ENCODE results near the gene COA1.

Gene COA1

GRCh38 chr7:43768887-43769272, 39.6 kb upstream of the COA1 start:
- Histone ChIP-seq H3K18ac (ENCODE audit: low read depth in 1 of 2, low read length in 2 of 2) (no peak overlapping the region), H3K36me3 (ENCODE audit: control insufficient read depth in 1 of 2, insufficient read depth in 2 of 2, low read depth in 1 of 2, low read length in 2 of 2) (peaks cover 20 to 41% of the 10 kb centered on the region in 2 experiments), H2AFZ (ENCODE audit: low read depth, low read length) (no peak overlapping the region), H3K9ac (ENCODE audit: low read length) (no peak overlapping the region), H3K4ac (ENCODE audit: low read depth in 1 of 2, low read length in 2 of 2) (no peak overlapping the region), H3K23ac (ENCODE audit: low read length in 2 of 2) (no peak overlapping the region), H3K4me2 (ENCODE audit: low read length, poor library complexity, severe bottlenecking) (no peak overlapping the region), H2BK15ac (ENCODE audit: low read depth, poor library complexity, severe bottlenecking) (no peak overlapping the region), H2BK12ac (ENCODE audit: low read length in 2 of 2) (no peak overlapping the region), H3K27me3 (ENCODE audit: control insufficient read depth in 1 of 2, insufficient read depth in 1 of 2, low read length in 2 of 2) (no peaks in the 10 kb centered on the region), H2AK5ac (ENCODE audit: low read length, severe bottlenecking) (no peak overlapping the region), H2BK120ac (ENCODE audit: low read depth, low read length) (no peak overlapping the region), H3K4me1 (ENCODE audit: control insufficient read depth, insufficient read depth, low read depth, low read length) (peaks cover 12% of the 10 kb centered on the region), H4K8ac (ENCODE audit: low read length) (no peak overlapping the region), H3K27ac (ENCODE audit: low read length, poor library complexity, severe bottlenecking) (no peak overlapping the region), H3K9me3 (ENCODE audit: control insufficient read depth, low read length) (no peaks in the 10 kb centered on the region), H2BK5ac (ENCODE audit: low read depth, low read length, poor library complexity, severe bottlenecking) (no peak overlapping the region), H4K91ac (ENCODE audit: low read length) (no peak overlapping the region), H3K14ac (ENCODE audit: low read length in 2 of 2) (no peak overlapping the region), H3K79me1 (replicated peaks; ENCODE audit: low read length, poor library complexity, severe bottlenecking) (peaks cover 28% of the 10 kb centered on the region), H3K4me3 (ENCODE audit: insufficient read depth in 1 of 2, low read depth in 1 of 2, low read length in 2 of 2) (no peak overlapping the region)
- 78% methylated on average over 3 of the region's 4 CpGs for WGBS
- no peak for DNase-seq

GRCh38 chr7:43768201-43768886, 39.0 kb upstream of the COA1 start:
- Histone ChIP-seq H3K36me3 (ENCODE audit: control insufficient read depth in 1 of 2, insufficient read depth in 2 of 2, low read depth in 1 of 2, low read length in 2 of 2) (peaks cover 20 to 42% of the 10 kb centered on the region in 2 experiments), H3K9ac (ENCODE audit: low read length) (no peak overlapping the region), H3K4me2 (ENCODE audit: low read length, poor library complexity, severe bottlenecking) (no peak overlapping the region), H3K9me3 (ENCODE audit: control insufficient read depth, low read length) (no peaks in the 10 kb centered on the region), H2BK15ac (ENCODE audit: low read depth, poor library complexity, severe bottlenecking) (no peak overlapping the region), H3K79me1 (replicated peaks; ENCODE audit: low read length, poor library complexity, severe bottlenecking) (peaks cover 29% of the 10 kb centered on the region), H3K4me1 (ENCODE audit: control insufficient read depth, insufficient read depth, low read depth, low read length) (peaks cover 12% of the 10 kb centered on the region), H3K23ac (ENCODE audit: low read length in 2 of 2) (no peak overlapping the region), H3K27me3 (ENCODE audit: control insufficient read depth in 1 of 2, insufficient read depth in 1 of 2, low read length in 2 of 2) (no peaks in the 10 kb centered on the region), H4K8ac (ENCODE audit: low read length) (no peak overlapping the region), H3K18ac (ENCODE audit: low read depth in 1 of 2, low read length in 2 of 2) (no peak overlapping the region), H2BK120ac (ENCODE audit: low read depth, low read length) (no peak overlapping the region), H2AFZ (ENCODE audit: low read depth, low read length) (no peak overlapping the region), H3K14ac (ENCODE audit: low read length in 2 of 2) (no peak overlapping the region), H3K4me3 (ENCODE audit: insufficient read depth in 1 of 2, low read depth in 1 of 2, low read length in 2 of 2) (no peak overlapping the region), H2AK5ac (ENCODE audit: low read length, severe bottlenecking) (no peak overlapping the region), H3K27ac (ENCODE audit: low read length, poor library complexity, severe bottlenecking) (no peak overlapping the region), H2BK12ac (ENCODE audit: low read length in 2 of 2) (no peak overlapping the region), H3K4ac (ENCODE audit: low read depth in 1 of 2, low read length in 2 of 2) (no peak overlapping the region), H2BK5ac (ENCODE audit: low read depth, low read length, poor library complexity, severe bottlenecking) (no peak overlapping the region), H4K91ac (ENCODE audit: low read length) (no peak overlapping the region)
- no peak for DNase-seq
- WGBS = 76% methylated on average over 6 of the region's 9 CpGs

- H3K27ac ChIP-seq (ENCODE audit: low read length, poor library complexity, severe bottlenecking) = no peak overlapping the region
- no peak overlapping the region for H2BK5ac ChIP-seq (ENCODE audit: low read depth, low read length, poor library complexity, severe bottlenecking)
- H3K27me3 ChIP-seq (ENCODE audit: control insufficient read depth in 1 of 2, insufficient read depth in 1 of 2, low read length in 2 of 2) = no peaks in the 10 kb centered on the region
- no peak overlapping the region for H3K9ac ChIP-seq (ENCODE audit: low read length)
- no peak overlapping the region for H2BK120ac ChIP-seq (ENCODE audit: low read depth, low read length)
- peaks cover 19 to 42% of the 10 kb centered on the region in 2 experiments for H3K36me3 ChIP-seq (ENCODE audit: control insufficient read depth in 1 of 2, insufficient read depth in 2 of 2, low read depth in 1 of 2, low read length in 2 of 2)
- H3K4ac ChIP-seq (ENCODE audit: low read depth in 1 of 2, low read length in 2 of 2) = no peak overlapping the region
- H3K18ac ChIP-seq (ENCODE audit: low read depth in 1 of 2, low read length in 2 of 2) = no peak overlapping the region
- H2AFZ ChIP-seq (ENCODE audit: low read depth, low read length) = no peak overlapping the region
- H3K23ac ChIP-seq (ENCODE audit: low read length in 2 of 2) = no peak overlapping the region
- H2AK5ac ChIP-seq (ENCODE audit: low read length, severe bottlenecking) = no peak overlapping the region
- H3K4me2 ChIP-seq (ENCODE audit: low read length, poor library complexity, severe bottlenecking) = no peak overlapping the region
- H2BK15ac ChIP-seq (ENCODE audit: low read depth, poor library complexity, severe bottlenecking) = no peak overlapping the region
- 98% methylated on average over 8 of the region's 8 CpGs for WGBS
- H3K79me1 ChIP-seq (replicated peaks; ENCODE audit: low read length, poor library complexity, severe bottlenecking) = peaks cover 35% of the 10 kb centered on the region
- no peak overlapping the region for H2BK12ac ChIP-seq (ENCODE audit: low read length in 2 of 2)
- no peak for DNase-seq
- H3K4me1 ChIP-seq (ENCODE audit: control insufficient read depth, insufficient read depth, low read depth, low read length) = peaks cover 15% of the 10 kb centered on the region
- no peak overlapping the region for H4K8ac ChIP-seq (ENCODE audit: low read length)
- H3K14ac ChIP-seq (ENCODE audit: low read length in 2 of 2) = no peak overlapping the region
- H3K9me3 ChIP-seq (ENCODE audit: control insufficient read depth, low read length) = no peaks in the 10 kb centered on the region
- H4K91ac ChIP-seq (ENCODE audit: low read length) = no peak overlapping the region
- no peak overlapping the region for H3K4me3 ChIP-seq (ENCODE audit: insufficient read depth in 1 of 2, low read depth in 1 of 2, low read length in 2 of 2)
Observed at GRCh38 chr7:43767311-43767710, 38.0 kb upstream of the COA1 start.

- H2BK12ac ChIP-seq (ENCODE audit: low read length in 2 of 2) = peak overlapping the region in 1 of 2 experiments; percentile 3
- H3K4me1 ChIP-seq (ENCODE audit: control insufficient read depth, insufficient read depth, low read depth, low read length) = peaks cover 17% of the 10 kb centered on the region
- H3K4ac ChIP-seq (ENCODE audit: low read depth in 1 of 2, low read length in 2 of 2) = no peak overlapping the region
- H2BK120ac ChIP-seq (ENCODE audit: low read depth, low read length) = no peak overlapping the region
- H4K91ac ChIP-seq (ENCODE audit: low read length) = no peak overlapping the region
- H3K9ac ChIP-seq (ENCODE audit: low read length) = no peak overlapping the region
- no peak for DNase-seq
- H3K36me3 ChIP-seq (ENCODE audit: control insufficient read depth in 1 of 2, insufficient read depth in 2 of 2, low read depth in 1 of 2, low read length in 2 of 2) = peaks cover 12 to 34% of the 10 kb centered on the region in 2 experiments
- H3K4me3 ChIP-seq (ENCODE audit: insufficient read depth in 1 of 2, low read depth in 1 of 2, low read length in 2 of 2) = no peak overlapping the region
- H2BK15ac ChIP-seq (ENCODE audit: low read depth, poor library complexity, severe bottlenecking) = no peak overlapping the region
- H3K18ac ChIP-seq (ENCODE audit: low read depth in 1 of 2, low read length in 2 of 2) = no peak overlapping the region
- WGBS = 72% methylated on average over 8 of the region's 8 CpGs
- no peak overlapping the region for H3K23ac ChIP-seq (ENCODE audit: low read length in 2 of 2)
- no peak overlapping the region for H3K14ac ChIP-seq (ENCODE audit: low read length in 2 of 2)
- no peak overlapping the region for H3K27ac ChIP-seq (ENCODE audit: low read length, poor library complexity, severe bottlenecking)
- no peak overlapping the region for H3K4me2 ChIP-seq (ENCODE audit: low read length, poor library complexity, severe bottlenecking)
- no peak overlapping the region for H2AFZ ChIP-seq (ENCODE audit: low read depth, low read length)
- H3K79me1 ChIP-seq (replicated peaks; ENCODE audit: low read length, poor library complexity, severe bottlenecking) = peaks cover 38% of the 10 kb centered on the region
- no peak overlapping the region for H2AK5ac ChIP-seq (ENCODE audit: low read length, severe bottlenecking)
- H4K8ac ChIP-seq (ENCODE audit: low read length) = no peak overlapping the region
- no peaks in the 10 kb centered on the region for H3K27me3 ChIP-seq (ENCODE audit: control insufficient read depth in 1 of 2, insufficient read depth in 1 of 2, low read length in 2 of 2)
- H3K9me3 ChIP-seq (ENCODE audit: control insufficient read depth, low read length) = no peaks in the 10 kb centered on the region
- no peak overlapping the region for H2BK5ac ChIP-seq (ENCODE audit: low read depth, low read length, poor library complexity, severe bottlenecking)
Observed at GRCh38 chr7:43766564-43766963, 37.2 kb upstream of the COA1 start.

Measured in mesenchymal stem cell (in vitro differentiated cells and primary cell).